ENCODE measurements around the gene ANXA1. TPM values are rescaled to one million over a fixed set of nuclear protein-coding genes. Genes with fewer than 3 reads are reported as not detected.
A peak's percentile ranks its signal among the peaks of the same experiment; 100 is the strongest.

ANXA1 gene
- total RNA-seq, 2 experiments from 2014 or later: 310 to 317 TPM

DNA sequence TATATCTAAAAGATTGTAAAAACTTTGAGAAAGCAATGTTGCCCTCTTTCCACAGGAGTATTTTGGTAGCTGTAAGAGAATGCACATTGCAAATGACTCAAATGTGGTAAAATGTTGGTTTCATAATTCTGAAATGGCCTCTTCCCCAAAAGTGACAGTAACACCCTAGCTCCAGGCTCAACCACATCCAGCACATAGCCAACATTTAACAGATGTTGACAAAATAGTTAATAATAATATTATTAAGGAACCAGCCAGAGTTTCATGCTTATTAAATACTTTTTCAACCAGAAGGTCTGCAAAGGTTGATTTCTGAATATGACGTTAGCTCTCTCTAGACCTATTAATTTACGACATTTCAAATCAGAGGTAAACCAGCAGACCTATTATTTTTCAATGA is 1.3 kb downstream of the ANXA1 start:
- POLR2A ChIA-PET: interaction anchor here (1.0 to 3.0 kb wide), 4 partner anchors 16 to 788 kb away, joined by 3 to 22 read pairs (median 6); partner anchors contain the start of gene ZFAND5
- Histone ChIP-seq H3K27me3 (ENCODE audit: control insufficient read depth in 1 of 2, insufficient read depth in 2 of 2, low read length in 2 of 2) (no peaks in the 10 kb centered on the region), H3K36me3 (ENCODE audit: insufficient read depth, low read length) (peaks cover 9% of the 10 kb centered on the region), H3K9me3 (ENCODE audit: control insufficient read depth in 1 of 2, insufficient read depth in 1 of 2, low read length in 2 of 2) (no peaks in the 10 kb centered on the region), H3K27ac (ENCODE audit: low read depth in 1 of 2, low read length in 2 of 2) (peak overlapping the region; percentile 59 to 79), H3K4me1 (ENCODE audit: insufficient read depth, low read length) (peaks cover 22% of the 10 kb centered on the region), H3K4me3 (ENCODE audit: low read length) (peak overlapping the region; percentile 68)
- CTCF ChIA-PET: interaction anchor here (1.2 to 1.6 kb wide), 4 partner anchors 8 to 45 kb away, joined by 3 to 6 read pairs (median 4); no protein-coding TSS in a partner anchor
- ATAC-seq (ENCODE audit: poor library complexity) (peak; percentile 33), DNase-seq (peak in 4 of 14 experiments; percentile 16 to 79 (median 60))
- Mint-ChIP-seq H3K4me1 (ENCODE audit: low read depth) (peaks cover 90% of the 10 kb centered on the region), H3K4me3 (peak overlapping the region; percentile 88), H3K9me3 (no peaks in the 10 kb centered on the region), H3K27ac (peak overlapping the region; percentile 87), H3K36me3 (ENCODE audit: low read depth) (peaks cover 20% of the 10 kb centered on the region), H3K27me3 (no peaks in the 10 kb centered on the region)
- TF ChIP-seq, protein P1, sequence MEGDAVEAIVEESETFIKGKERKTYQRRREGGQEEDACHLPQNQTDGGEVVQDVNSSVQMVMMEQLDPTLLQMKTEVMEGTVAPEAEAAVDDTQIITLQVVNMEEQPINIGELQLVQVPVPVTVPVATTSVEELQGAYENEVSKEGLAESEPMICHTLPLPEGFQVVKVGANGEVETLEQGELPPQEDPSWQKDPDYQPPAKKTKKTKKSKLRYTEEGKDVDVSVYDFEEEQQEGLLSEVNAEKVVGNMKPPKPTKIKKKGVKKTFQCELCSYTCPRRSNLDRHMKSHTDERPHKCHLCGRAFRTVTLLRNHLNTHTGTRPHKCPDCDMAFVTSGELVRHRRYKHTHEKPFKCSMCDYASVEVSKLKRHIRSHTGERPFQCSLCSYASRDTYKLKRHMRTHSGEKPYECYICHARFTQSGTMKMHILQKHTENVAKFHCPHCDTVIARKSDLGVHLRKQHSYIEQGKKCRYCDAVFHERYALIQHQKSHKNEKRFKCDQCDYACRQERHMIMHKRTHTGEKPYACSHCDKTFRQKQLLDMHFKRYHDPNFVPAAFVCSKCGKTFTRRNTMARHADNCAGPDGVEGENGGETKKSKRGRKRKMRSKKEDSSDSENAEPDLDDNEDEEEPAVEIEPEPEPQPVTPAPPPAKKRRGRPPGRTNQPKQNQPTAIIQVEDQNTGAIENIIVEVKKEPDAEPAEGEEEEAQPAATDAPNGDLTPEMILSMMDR (IDR thresholded peaks at IDR 0.05): no peak
- intact Hi-C loops (cut with DNase I, micrococcal nuclease): no loop called here

DNA sequence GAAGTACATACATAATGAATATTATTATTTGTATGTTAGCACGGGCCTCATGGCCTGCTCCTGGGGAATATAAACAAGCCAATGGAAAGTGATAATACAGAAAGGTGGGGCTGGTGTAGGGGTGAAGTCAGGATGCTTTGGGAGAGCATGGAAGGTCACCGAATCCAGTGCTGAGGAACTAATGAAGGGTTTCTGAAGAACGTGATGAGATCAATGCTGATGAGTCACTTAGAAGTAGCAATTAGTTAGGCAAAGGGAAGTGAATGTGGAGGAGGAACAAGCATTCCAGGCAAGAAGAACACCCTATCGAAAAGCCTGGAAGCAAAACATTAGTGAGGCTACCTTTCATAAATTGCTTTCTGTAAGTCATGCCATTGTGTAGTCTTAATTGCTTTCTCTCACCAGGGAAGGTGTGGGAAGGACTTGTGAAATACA is 2.1 kb downstream of the ANXA1 start:
- Histone ChIP-seq H3K36me3 (ENCODE audit: insufficient read depth, low read length) (peaks cover 16% of the 10 kb centered on the region), H3K4me1 (ENCODE audit: insufficient read depth, low read length) (peaks cover 25% of the 10 kb centered on the region), H3K27ac (ENCODE audit: low read depth in 1 of 2, low read length in 2 of 2) (peak overlapping the region; percentile 79 to 83), H3K9me3 (ENCODE audit: control insufficient read depth in 1 of 2, insufficient read depth in 1 of 2, low read length in 2 of 2) (no peaks in the 10 kb centered on the region), H3K4me3 (ENCODE audit: low read length) (peak overlapping the region; percentile 68), H3K27me3 (ENCODE audit: control insufficient read depth in 1 of 2, insufficient read depth in 2 of 2, low read length in 2 of 2) (no peaks in the 10 kb centered on the region)
- TF ChIP-seq, protein P1 (IDR thresholded peaks at IDR 0.05): no peak
- H3K4me1 Mint-ChIP-seq (ENCODE audit: low read depth): peaks cover 90% of the 10 kb centered on the region
- peak overlapping the region; percentile 88 for H3K4me3 Mint-ChIP-seq
- DNase-seq (peak in 3 of 14 experiments; percentile 35 to 47 (median 43)), ATAC-seq (ENCODE audit: poor library complexity) (no peak)
- CTCF ChIA-PET: interaction anchor here (1.6 kb wide), 1 partner anchor 21 kb away, joined by 4 read pairs; no protein-coding TSS in a partner anchor
- H3K9me3 Mint-ChIP-seq: no peaks in the 10 kb centered on the region
- no peaks in the 10 kb centered on the region for H3K27me3 Mint-ChIP-seq
- H3K36me3 Mint-ChIP-seq (ENCODE audit: low read depth): peaks cover 29% of the 10 kb centered on the region
- POLR2A ChIA-PET: interaction anchor here (1.8 to 3.0 kb wide), 2 partner anchors 22 to 789 kb away, joined by 10 to 22 read pairs; partner anchors contain the start of gene ZFAND5
- H3K27ac Mint-ChIP-seq: peak overlapping the region; percentile 87
- intact Hi-C loops (cut with DNase I, micrococcal nuclease): no loop called here

DNA sequence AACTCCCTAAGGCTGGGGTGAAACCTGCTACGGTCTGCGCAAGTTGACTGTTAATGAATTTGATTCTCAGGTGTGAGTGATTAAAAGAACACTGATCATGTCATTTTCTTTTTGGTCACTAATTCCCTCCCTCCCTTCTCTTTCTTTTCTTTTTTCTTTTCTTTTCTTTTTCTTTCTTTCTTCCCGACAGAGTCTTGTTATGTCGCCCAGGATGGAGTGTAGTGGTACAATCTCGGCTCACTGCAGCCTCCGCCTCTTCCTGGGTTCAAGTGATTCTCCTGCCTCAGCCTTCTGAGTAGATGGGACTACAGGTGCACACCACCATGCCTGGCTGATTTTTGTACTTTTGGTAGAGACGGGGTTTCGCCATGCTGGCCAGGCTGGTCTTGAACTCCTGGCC is 2.6 kb downstream of the ANXA1 start:
- TF ChIP-seq, protein P1 (IDR thresholded peaks at IDR 0.05): no peak
- Mint-ChIP-seq H3K36me3 (ENCODE audit: low read depth) (peaks cover 33% of the 10 kb centered on the region), H3K4me3 (peak overlapping the region; percentile 88), H3K9me3 (no peaks in the 10 kb centered on the region), H3K27me3 (no peaks in the 10 kb centered on the region), H3K4me1 (ENCODE audit: low read depth) (peaks cover 90% of the 10 kb centered on the region), H3K27ac (peak overlapping the region; percentile 87)
- H3K4me1 ChIP-seq (ENCODE audit: insufficient read depth, low read length): peaks cover 25% of the 10 kb centered on the region
- DNase-seq: no peak
- no peaks in the 10 kb centered on the region for H3K9me3 ChIP-seq (ENCODE audit: control insufficient read depth in 1 of 2, insufficient read depth in 1 of 2, low read length in 2 of 2)
- no peak for ATAC-seq (ENCODE audit: poor library complexity)
- ChIA-PET POLR2A (interaction anchor here (1.4 to 1.8 kb wide), 4 partner anchors 10 to 39 kb away, joined by 5 to 16 read pairs (median 8); no protein-coding TSS in a partner anchor), CTCF (interaction anchor here (0.9 kb wide), 1 partner anchor 40 kb away, joined by 3 read pairs; no protein-coding TSS in a partner anchor)
- intact Hi-C loops (cut with DNase I, micrococcal nuclease): no loop called here
- peaks cover 21% of the 10 kb centered on the region for H3K36me3 ChIP-seq (ENCODE audit: insufficient read depth, low read length)
- H3K27me3 ChIP-seq (ENCODE audit: control insufficient read depth in 1 of 2, insufficient read depth in 2 of 2, low read length in 2 of 2): no peaks in the 10 kb centered on the region
- H3K4me3 ChIP-seq (ENCODE audit: low read length): peak overlapping the region; percentile 68
- H3K27ac ChIP-seq (ENCODE audit: low read depth in 1 of 2, low read length in 2 of 2): peak overlapping the region; percentile 79 to 83
